ENCODE data around the gene PVALB.

DNA sequence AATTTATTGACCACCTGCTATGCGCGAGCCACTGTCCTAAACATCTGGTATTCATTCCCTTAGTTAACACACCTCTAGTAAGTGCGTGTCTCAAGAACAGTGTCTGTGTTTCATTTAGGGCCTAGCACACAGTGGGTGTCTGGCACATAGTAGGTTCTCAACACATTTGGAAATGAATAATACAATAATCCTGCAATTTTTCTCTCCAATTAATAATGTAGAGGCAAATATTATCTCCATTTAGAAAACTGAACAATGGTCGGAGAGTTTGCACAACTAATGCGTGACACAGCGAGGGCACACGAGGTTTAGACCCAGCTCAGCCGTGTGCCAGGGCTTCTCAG lies 39.9 kb upstream of the PVALB start:
- TF ChIP-seq POLR2A (IDR thresholded peaks at IDR 0.05) (no peak), POLR2AphosphoS5 (IDR thresholded peaks at IDR 0.05) (no peak)
- TF ChIP-seq, protein P1, sequence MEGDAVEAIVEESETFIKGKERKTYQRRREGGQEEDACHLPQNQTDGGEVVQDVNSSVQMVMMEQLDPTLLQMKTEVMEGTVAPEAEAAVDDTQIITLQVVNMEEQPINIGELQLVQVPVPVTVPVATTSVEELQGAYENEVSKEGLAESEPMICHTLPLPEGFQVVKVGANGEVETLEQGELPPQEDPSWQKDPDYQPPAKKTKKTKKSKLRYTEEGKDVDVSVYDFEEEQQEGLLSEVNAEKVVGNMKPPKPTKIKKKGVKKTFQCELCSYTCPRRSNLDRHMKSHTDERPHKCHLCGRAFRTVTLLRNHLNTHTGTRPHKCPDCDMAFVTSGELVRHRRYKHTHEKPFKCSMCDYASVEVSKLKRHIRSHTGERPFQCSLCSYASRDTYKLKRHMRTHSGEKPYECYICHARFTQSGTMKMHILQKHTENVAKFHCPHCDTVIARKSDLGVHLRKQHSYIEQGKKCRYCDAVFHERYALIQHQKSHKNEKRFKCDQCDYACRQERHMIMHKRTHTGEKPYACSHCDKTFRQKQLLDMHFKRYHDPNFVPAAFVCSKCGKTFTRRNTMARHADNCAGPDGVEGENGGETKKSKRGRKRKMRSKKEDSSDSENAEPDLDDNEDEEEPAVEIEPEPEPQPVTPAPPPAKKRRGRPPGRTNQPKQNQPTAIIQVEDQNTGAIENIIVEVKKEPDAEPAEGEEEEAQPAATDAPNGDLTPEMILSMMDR (IDR thresholded peaks at IDR 0.05), result no peak
